Anterior cingulate cortex (tissue), 58 donors: ENCODE data around the gene KLF13.

Experiments
- DNase-seq, 58 donors: peaks; one replicate each; lab custom pipeline; 2025; lab: John Stamatoyannopoulos, UW

The KLF13 gene

GRCh38 chr15:31298707-31299172, 27.9 kb upstream of the KLF13 start:
- DNase-seq: no peak

GRCh38 chr15:31300208-31300661, 26.4 kb upstream of the KLF13 start:
- DNase-seq: peak in 53 of 58 donors; percentile 31 to 96 (median 83)

- no peak for DNase-seq
Measured at GRCh38 chr15:31300981-31301672, 25.5 kb upstream of the KLF13 start.

GRCh38 chr15:31301673-31301990, 25.0 kb upstream of the KLF13 start:
- DNase-seq: no peak

GRCh38 chr15:31302029-31302657, 24.5 kb upstream of the KLF13 start:
- peak in 12 of 58 donors; percentile 27 to 60 (median 34) for DNase-seq

GRCh38 chr15:31302778-31303725, 23.6 kb upstream of the KLF13 start:
- no peak for DNase-seq

- DNase-seq: no peak
Measured at GRCh38 chr15:31303726-31304648, 22.6 kb upstream of the KLF13 start.

GRCh38 chr15:31304751-31305365, 21.8 kb upstream of the KLF13 start:
- peak in 7 of 58 donors; percentile 30 to 64 (median 44) for DNase-seq

GRCh38 chr15:31305375-31305774, 21.3 kb upstream of the KLF13 start:
- DNase-seq: no peak

GRCh38 chr15:31305796-31306425, 20.7 kb upstream of the KLF13 start:
- peak in 1 of 58 donors; percentile 68 for DNase-seq

GRCh38 chr15:31306426-31307269, 20.0 kb upstream of the KLF13 start:
- DNase-seq: peak in 56 of 58 donors; percentile 46 to 97 (median 87)

GRCh38 chr15:31307270-31308184, 19.1 kb upstream of the KLF13 start:
- no peak for DNase-seq

- DNase-seq: no peak
Measured at GRCh38 chr15:31308185-31308639, 18.4 kb upstream of the KLF13 start.

- no peak for DNase-seq
Measured at GRCh38 chr15:31309893-31310606, 16.6 kb upstream of the KLF13 start.

GRCh38 chr15:31311735-31312619, 14.7 kb upstream of the KLF13 start:
- DNase-seq: no peak
